Endothelial cell of umbilical vein (primary cell): ENCODE results near the gene NFKBIE. TPM values are rescaled to one million over a fixed set of nuclear protein-coding genes. Genes with fewer than 3 reads are reported as not detected.

Experiments
- BruUV-seq: library from RNA; stranded (reverse); fragments of 400-500 nt; replicated peaks from 2 replicates; lab custom pipeline; 2021; lab: Mats Ljungman, UMichigan
- CTCF ChIA-PET: fragments of 300-600, 350-600 bp; sonication (Branson Sonifier 250); formaldehyde crosslinking; loops from one replicate; lab custom pipeline; 2021; ENCODE audit warnings: antibody characterized with exemption, inconsistent platforms; lab: Charles Lee
- POLR2A ChIA-PET: fragments of 300-600, 350-600 bp; sonication (Branson Sonifier 250); formaldehyde crosslinking; loops from one replicate; lab custom pipeline; 2021; ENCODE audit warnings: antibody characterized with exemption, inconsistent platforms; lab: Charles Lee
- DNase-seq: peaks from one replicate; pipeline ENCODE4 v3.0.0-alpha.2; 2011; ENCODE audit warnings: low read depth, low spot score
- FAIRE-seq: peaks from 2 replicates; lab custom pipeline; 2011; peaks lifted over from hg19 to GRCh38; lab: Jason Lieb, UNC
- H2AFZ ChIP-seq: 2 replicates; pipeline ENCODE4 v1.6.0; 2012; ENCODE audit warnings: low read depth, low read length, control low read depth, inconsistent platforms
- H3K27ac ChIP-seq: 2 replicates; pipeline ENCODE4 v1.5.1; 2011; ENCODE audit warnings: low read depth, mild to moderate bottlenecking, control low read depth, low read length, moderate library complexity; ENCODE audit not compliant: insufficient read depth
- H3K27me3 ChIP-seq, 2 experiments: 2 replicates each; pipeline versions ENCODE4 v1.6.0 to v1.6.1; 2011; ENCODE audit warnings: low read length in 2 of 2, mixed read lengths in 1 of 2; ENCODE audit not compliant: control insufficient read depth in 2 of 2, insufficient read depth in 2 of 2
- H3K36me3 ChIP-seq, 2 experiments: 2 replicates in 1 of 2; 3 replicates in 1 of 2; pipeline ENCODE4 v1.5.1; 2011; ENCODE audit warnings: low read length in 2 of 2, mild to moderate bottlenecking in 1 of 2, moderate library complexity in 1 of 2; ENCODE audit not compliant: control insufficient read depth in 2 of 2, insufficient read depth in 2 of 2; ENCODE audit errors: extremely low read depth in 1 of 2
- H3K4me1 ChIP-seq: 3 replicates; pipeline ENCODE4 v1.5.1; 2011; ENCODE audit warnings: mild to moderate bottlenecking, low read length; ENCODE audit not compliant: control insufficient read depth, insufficient read depth; ENCODE audit errors: extremely low read depth
- H3K4me2 ChIP-seq: 2 replicates; pipeline ENCODE4 v1.6.1; 2011; ENCODE audit warnings: low read length, control low read depth, mixed read lengths; ENCODE audit not compliant: insufficient read depth
- H3K4me3 ChIP-seq, 3 experiments: fragments of 200-600 bp in 1 of 3; sonication (generic), shearing (Covaris generic) in 1 of 3; replicated peaks in 1 of 3; 2 replicates each; pipeline ENCODE4 v1.5.1; 2011 to 2016; ENCODE audit warnings: control low read depth in 3 of 3, low read length in 3 of 3, mild to moderate bottlenecking in 2 of 3, inconsistent platforms in 1 of 3, low read depth in 1 of 3, moderate library complexity in 1 of 3; ENCODE audit not compliant: insufficient read depth in 1 of 3
- H3K79me2 ChIP-seq: 2 replicates; pipeline ENCODE4 v1.6.0; 2012; ENCODE audit warnings: low read length, inconsistent platforms; ENCODE audit not compliant: control insufficient read depth, insufficient read depth
- H3K9ac ChIP-seq: replicated peaks from 2 replicates; pipeline ENCODE3; 2011; ENCODE audit warnings: low read length, control low read depth; ENCODE audit not compliant: insufficient read depth; ENCODE audit errors: extremely low read depth
- H3K9me1 ChIP-seq: replicated peaks from 3 replicates; pipeline ENCODE4 v1.6.0; 2011; ENCODE audit warnings: mild to moderate bottlenecking, low read length; ENCODE audit not compliant: control insufficient read depth, insufficient read depth; ENCODE audit errors: extremely low read depth
- H3K9me3 ChIP-seq: replicated peaks from 2 replicates; pipeline ENCODE4 v1.5.1; 2012; ENCODE audit warnings: low read length, inconsistent platforms; ENCODE audit not compliant: control insufficient read depth, insufficient read depth
- H4K20me1 ChIP-seq: replicated peaks from 2 replicates; pipeline ENCODE3; 2011; ENCODE audit warnings: mild to moderate bottlenecking, low read length; ENCODE audit not compliant: control insufficient read depth, insufficient read depth; ENCODE audit errors: extremely low read depth
- EZH2 ChIP-seq: IDR thresholded peaks from 2 replicates; pipeline ENCODE4 v1.6.1; 2012; ENCODE audit warnings: borderline replicate concordance, low read depth, mild to moderate bottlenecking, moderate library complexity, low read length, inconsistent platforms; ENCODE audit not compliant: severe bottlenecking
- dilution Hi-C: fragments of 300-500 bp; cut with MboI; formaldehyde crosslinking; loops from one replicate; pipeline ENCODE4 v1.15.0; 2019; ENCODE audit warnings: low sequenced_read_pairs; ENCODE audit not compliant: extremely low pct_ligation_motif_present
- intact Hi-C: fragments of 100-400 bp; cut with micrococcal nuclease; formaldehyde crosslinking; loops from one replicate; pipeline ENCODE4 v1.10.0; 2022
- polyA plus RNA-seq, 4 experiments: library from polyadenylated mRNA; depleted of rRNA in 3 of 4; stranded (reverse) in 3 of 4; unstranded in 1 of 4; fragments of >200 nt; gene quantifications; 2 replicates each; pipeline versions ENCODE4 v1.2.1 to v1.2.3, GENCODE V29; 2011 to 2012; ENCODE audit warnings: missing spikeins in 1 of 4
- total RNA-seq: library from RNA; stranded (reverse); gene quantifications from 2 replicates; pipeline ENCODE4 v1.2.3, GENCODE V29; 2021
- TF ChIP-seq, protein P1 (sequence below), 2 donors: IDR thresholded peaks; 1 replicate in 1 of 2; 2 replicates in 1 of 2; pipeline ENCODE4 v1.5.1; 2011; ENCODE audit warnings: low read length in 2 of 2, mild to moderate bottlenecking in 2 of 2, moderate library complexity in 2 of 2, control low read depth in 1 of 2, inconsistent platforms in 1 of 2, low read depth in 1 of 2; ENCODE audit not compliant: insufficient read depth in 1 of 2; ENCODE audit errors: extremely low read depth in 1 of 2

NFKBIE gene
- total and polyA plus RNA-seq, 2 donors (not counting 3 experiments of a cell fraction or from before 2014, with no cell fraction given) = 19.0 to 22.6 TPM

DNA sequence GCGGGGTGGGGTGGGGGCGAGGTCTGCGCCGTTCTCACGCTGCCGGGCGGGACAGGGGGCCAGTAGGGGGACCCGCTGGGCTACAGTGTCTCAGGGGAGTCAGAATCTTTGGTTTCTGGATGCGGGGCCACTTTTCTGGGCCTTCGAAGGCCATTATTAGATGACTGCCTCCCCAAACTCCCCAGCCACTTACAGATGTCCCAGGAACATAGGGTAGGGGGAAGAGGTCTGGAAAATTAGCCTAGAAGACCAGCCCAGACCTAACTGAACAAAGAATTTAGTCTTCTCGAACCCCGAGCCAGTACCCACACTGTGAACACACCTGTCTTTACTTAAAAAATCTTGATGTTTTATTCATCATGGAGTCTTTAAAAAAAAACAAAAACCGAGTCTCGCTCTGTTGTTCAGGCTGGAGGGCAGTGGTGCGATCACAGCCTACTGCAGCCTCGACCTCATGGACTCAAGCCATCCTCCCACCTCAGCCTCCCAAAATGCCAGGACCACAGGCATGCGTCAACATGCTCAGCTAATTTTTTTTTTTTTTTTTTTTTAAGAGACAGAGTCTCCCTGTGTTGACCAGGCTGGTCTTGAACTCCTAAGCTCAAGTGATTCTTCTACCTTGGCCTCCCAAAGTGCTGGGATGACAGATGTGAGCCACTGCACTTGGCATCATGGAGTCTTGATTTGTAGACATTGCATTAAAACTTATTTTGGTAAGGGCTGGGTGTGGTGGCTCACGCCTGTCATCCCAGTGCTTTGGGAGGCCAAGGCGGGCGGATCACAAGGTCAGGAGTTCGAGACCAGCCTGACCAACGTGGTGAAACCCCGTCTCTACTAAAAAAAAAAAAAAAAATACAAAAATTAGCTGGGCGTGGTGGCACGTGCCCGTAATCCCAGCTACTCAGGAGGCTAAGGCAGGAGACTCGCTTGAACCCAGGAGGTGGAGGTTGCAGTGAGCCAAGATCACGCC is 45.3 kb downstream of the NFKBIE start:
- Histone ChIP-seq H3K4me1 (peaks cover 51% of the 10 kb centered on the region), H3K4me2 (peak overlapping the region; percentile 84), H3K36me3 (no peaks in the 10 kb centered on the region), H3K79me2 (peaks cover 41% of the 10 kb centered on the region), H4K20me1 (no peaks in the 10 kb centered on the region), H3K27ac (peak overlapping the region; percentile 97), H2AFZ (no peak overlapping the region), H3K9ac (peak overlapping the region; percentile 78), H3K4me3 (peak overlapping the region; percentile 48 to 75 (median 73)), H3K9me1 (no peaks in the 10 kb centered on the region), H3K27me3 (no peaks in the 10 kb centered on the region), H3K9me3 (no peaks in the 10 kb centered on the region)
- peak; percentile 54 for FAIRE-seq
- POLR2A ChIA-PET = interaction anchor here (0.6 to 5.3 kb wide), 5 partner anchors 27 to 131 kb away, joined by 3 to 34 read pairs (median 6); partner anchors contain the start of gene HSP90AB1
- DNase-seq = no peak
- dilution Hi-C loops = no loop called here
- intact Hi-C loops = loop anchor here (2.0 kb wide), 2 partner anchors 33 to 37 kb away; partner anchors contain the start of gene SLC35B2
- BruUV-seq = TSS peak; percentile 58
- TF ChIP-seq, protein P1, sequence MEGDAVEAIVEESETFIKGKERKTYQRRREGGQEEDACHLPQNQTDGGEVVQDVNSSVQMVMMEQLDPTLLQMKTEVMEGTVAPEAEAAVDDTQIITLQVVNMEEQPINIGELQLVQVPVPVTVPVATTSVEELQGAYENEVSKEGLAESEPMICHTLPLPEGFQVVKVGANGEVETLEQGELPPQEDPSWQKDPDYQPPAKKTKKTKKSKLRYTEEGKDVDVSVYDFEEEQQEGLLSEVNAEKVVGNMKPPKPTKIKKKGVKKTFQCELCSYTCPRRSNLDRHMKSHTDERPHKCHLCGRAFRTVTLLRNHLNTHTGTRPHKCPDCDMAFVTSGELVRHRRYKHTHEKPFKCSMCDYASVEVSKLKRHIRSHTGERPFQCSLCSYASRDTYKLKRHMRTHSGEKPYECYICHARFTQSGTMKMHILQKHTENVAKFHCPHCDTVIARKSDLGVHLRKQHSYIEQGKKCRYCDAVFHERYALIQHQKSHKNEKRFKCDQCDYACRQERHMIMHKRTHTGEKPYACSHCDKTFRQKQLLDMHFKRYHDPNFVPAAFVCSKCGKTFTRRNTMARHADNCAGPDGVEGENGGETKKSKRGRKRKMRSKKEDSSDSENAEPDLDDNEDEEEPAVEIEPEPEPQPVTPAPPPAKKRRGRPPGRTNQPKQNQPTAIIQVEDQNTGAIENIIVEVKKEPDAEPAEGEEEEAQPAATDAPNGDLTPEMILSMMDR (IDR thresholded peaks at IDR 0.05; ENCODE audit: extremely low read depth in 1 of 2, insufficient read depth in 1 of 2, low read depth in 1 of 2, low read length in 2 of 2) = peak in 1 of 2 donors; percentile 16
- no peak for TF ChIP-seq EZH2
- CTCF ChIA-PET = interaction anchor here (0.7 to 9.2 kb wide), 8 partner anchors 14 to 123 kb away, joined by 3 to 91 read pairs (median 5); partner anchors contain the start of gene HSP90AB1
